Measurements from ENCODE around the gene CMTM5.
"Not testable (repeated sequence)": the region's sequence is repeated elsewhere in the genome, so short reads cannot be mapped to it uniquely, and the experiment has no call there.

Gene CMTM5

GRCh38 chr14:23425169-23425568 lies 48.3 kb downstream of the CMTM5 start:
- Histone ChIP-seq H2AFZ (ENCODE audit: low read depth, low read length) (no peak overlapping the region), H3K4me3 (ENCODE audit: low read length) (no peak overlapping the region), H3K4me1 (ENCODE audit: insufficient read depth, low read length) (peaks cover under 1% of the 10 kb centered on the region), H3K36me3 (ENCODE audit: insufficient read depth, low read length) (no peaks in the 10 kb centered on the region), H3K27me3 (ENCODE audit: insufficient read depth, low read length) (peaks cover 9% of the 10 kb centered on the region), H3K9me3 (ENCODE audit: low read length) (peaks cover 4% of the 10 kb centered on the region)

- H2AFZ ChIP-seq (ENCODE audit: low read depth, low read length); H3K36me3 ChIP-seq (ENCODE audit: insufficient read depth, low read length); H3K9me3 ChIP-seq (ENCODE audit: low read length); H3K4me1 ChIP-seq (ENCODE audit: insufficient read depth, low read length); H3K4me3 ChIP-seq (ENCODE audit: low read length); H3K27me3 ChIP-seq (ENCODE audit: insufficient read depth, low read length): not testable (repeated sequence)
Measured at GRCh38 chr14:23425798-23426197, 49.0 kb downstream of the CMTM5 start.

- Histone ChIP-seq H3K9me3 (ENCODE audit: low read length) (peaks cover under 1% of the 10 kb centered on the region), H3K36me3 (ENCODE audit: insufficient read depth, low read length) (no peaks in the 10 kb centered on the region), H2AFZ (ENCODE audit: low read depth, low read length) (no peak overlapping the region), H3K27me3 (ENCODE audit: insufficient read depth, low read length) (peaks cover 6% of the 10 kb centered on the region), H3K4me3 (ENCODE audit: low read length) (no peak overlapping the region), H3K4me1 (ENCODE audit: insufficient read depth, low read length) (peaks cover 13% of the 10 kb centered on the region)
Measured at GRCh38 chr14:23428686-23429495, 52.0 kb downstream of the CMTM5 start.
